Inflammatory macrophage (primary cell): ENCODE measurements around the gene ZNF566.
A peak's percentile ranks its signal among the peaks of the same experiment; 100 is the strongest.

Source experiments
- DNase-seq, 2 donors: peaks; one replicate each; pipeline ENCODE4 v3.0.0-alpha.2; 2020 to 2022

ZNF566 gene

DNA sequence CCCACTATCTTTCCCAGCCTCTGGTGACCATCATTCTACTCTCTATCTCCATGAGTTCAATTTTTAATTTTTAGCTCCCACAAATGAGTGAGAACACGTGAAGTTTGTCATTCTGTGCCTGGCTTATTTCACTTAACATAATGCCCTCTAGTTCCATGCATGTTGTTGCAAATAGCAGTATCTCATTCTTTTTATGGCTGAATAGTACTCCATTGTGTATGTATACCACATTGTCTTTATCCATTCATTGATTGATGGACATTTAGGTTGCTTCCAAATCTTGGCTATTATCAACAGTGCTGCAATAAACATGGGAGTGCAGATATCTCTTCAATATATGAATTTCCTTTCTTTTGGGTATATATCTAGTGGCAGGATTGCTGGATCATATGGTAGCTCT, 48.0 kb downstream of the ZNF566 start:
- no peak for DNase-seq

- DNase-seq = no peak
These were observed 52.8 kb downstream of the ZNF566 start for GRCh38 chr19:36436531-36436930.

- DNase-seq = no peak
These were observed 65.4 kb downstream of the ZNF566 start for GRCh38 chr19:36423925-36424324.

DNA sequence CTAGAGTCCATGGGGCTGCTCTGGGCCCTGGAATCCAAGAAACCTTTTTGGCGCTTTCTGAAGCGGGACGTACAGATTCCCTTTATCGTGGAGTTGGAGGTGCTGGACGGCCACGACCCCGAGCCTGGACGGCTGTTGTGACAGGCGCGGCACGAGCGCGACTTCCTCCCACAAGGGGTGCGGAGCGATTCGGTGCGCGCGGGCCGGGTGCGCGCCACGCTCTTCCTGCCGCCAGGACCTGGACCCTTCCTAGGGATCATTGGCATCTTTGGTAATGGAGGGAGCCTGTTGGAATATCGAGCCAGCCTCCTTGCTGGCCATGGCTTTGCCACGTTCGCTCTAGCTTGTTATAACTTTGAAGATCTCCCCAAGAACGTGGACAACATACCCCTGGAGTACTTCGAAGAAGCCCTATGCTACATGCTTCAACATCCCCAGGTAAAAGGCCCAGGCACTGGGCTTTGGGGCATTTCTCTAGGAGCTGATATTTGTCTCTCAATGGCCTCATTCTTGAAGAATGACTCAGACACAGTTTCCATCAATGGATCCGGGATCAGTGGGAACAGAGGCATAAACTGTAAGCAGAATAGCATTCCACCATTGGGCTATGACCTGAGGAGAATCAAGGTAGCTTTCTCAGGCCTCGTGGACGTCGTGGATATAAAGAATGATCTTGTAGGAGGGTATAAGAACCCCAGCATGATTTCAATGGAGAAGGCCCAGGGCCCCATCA, 67.4 kb downstream of the ZNF566 start:
- no peak for DNase-seq

DNA sequence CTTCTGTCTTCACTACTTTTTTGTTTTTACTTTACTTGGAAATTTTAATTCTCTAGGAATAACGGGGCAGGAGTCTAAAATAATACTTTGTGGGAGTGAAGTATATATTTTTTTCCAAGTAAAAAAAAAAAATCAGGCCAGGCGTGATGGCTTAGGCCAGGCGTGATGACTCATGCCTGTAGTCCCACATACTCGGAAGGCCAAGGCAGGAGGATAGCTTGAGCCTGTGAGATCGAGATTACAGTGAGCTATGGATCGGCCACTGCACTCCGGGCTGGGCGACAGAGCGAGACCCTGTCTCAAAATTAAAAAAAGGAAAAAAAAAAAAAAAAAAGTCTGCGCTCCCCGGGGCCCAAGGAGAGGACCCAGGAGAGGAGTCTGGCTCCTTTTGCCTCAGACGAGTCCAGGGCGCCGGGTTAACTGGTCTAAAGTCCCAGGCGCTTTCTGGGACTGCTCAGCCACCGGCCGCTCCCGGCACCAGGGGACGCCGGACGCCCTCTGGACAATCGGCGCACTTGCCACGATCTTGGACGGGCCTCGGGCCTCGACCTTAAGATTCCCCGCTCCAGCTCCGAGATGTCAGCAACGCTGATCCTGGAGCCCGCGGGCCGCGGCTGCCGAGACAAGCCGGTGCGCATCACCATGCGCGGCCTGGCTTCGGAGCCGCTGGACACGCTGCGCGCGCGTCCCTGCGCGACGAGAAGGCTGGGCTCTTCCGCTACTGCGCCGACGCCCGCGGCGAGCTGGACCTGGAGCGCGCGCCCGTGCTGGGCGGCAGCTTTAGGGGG, 68.2 kb downstream of the ZNF566 start:
- DNase-seq = peak in 1 of 2 donors; percentile 26

DNA sequence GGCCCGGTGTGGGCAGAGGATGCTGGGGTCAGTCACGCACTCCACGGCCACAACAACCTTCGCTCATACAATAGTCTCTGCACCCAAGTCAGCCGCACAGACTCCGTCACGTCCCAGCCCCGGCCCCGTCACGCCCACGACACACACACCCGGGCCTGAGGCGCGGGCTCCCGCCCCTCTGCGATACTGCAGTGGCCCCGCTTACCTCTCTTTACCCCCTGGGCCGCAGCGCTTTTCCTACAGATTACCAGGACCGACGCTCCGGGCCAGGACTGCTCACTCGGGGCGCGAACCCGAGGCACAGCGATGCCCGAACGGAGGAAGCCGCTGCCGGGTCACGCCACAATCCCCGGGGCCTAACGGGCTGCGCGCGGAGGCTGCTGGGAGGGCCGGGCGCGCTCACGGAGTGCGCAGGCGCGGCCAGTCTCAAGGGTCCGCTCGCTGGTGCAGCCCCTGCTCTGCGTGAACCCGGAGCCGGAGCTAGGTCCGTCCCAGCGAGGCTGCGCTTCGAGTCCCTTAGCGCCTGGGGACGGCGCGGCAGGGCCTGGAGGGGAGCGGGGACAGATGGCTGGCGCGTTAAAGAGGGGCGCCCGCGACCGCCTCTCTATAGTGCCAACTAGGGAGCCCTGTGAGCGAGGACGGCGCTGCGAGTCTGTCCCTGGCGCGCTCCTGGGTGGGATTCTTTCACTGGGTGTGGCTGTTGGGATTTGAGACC, 70.9 kb downstream of the ZNF566 start, which contains the start of gene ZFP82:
Gene ZFP82 (minus strand): TSS at position 358 of the 715 bp plus-strand sequence. CDS start 8,855 bp downstream, outside the sequence.
- peak; percentile 68 to 82 for DNase-seq

GRCh38 chr19:36417752-36418286, 71.5 kb downstream of the ZNF566 start:
- DNase-seq = no peak

- DNase-seq = no peak
These were observed 79.5 kb downstream of the ZNF566 start for GRCh38 chr19:36409841-36410240.

DNA sequence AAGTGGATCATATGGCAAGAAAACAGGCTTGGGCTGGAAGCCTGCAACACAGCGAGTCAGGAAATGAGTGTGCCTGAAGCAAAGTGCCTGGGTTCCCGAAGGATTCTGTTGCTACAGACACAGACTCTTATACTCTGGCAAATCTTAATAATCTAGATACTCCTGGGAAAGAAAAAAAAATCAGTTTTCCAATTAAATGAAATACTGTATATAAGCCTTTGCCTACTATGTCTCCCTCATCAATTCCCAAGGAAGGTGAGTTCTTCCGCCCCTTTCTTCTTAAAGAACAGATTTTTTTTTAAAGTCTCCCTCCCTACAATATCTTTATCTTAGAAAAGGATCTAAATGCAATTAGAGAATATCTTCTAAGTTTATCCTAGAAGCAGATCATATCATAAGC, 81.3 kb downstream of the ZNF566 start:
- no peak for DNase-seq

DNA sequence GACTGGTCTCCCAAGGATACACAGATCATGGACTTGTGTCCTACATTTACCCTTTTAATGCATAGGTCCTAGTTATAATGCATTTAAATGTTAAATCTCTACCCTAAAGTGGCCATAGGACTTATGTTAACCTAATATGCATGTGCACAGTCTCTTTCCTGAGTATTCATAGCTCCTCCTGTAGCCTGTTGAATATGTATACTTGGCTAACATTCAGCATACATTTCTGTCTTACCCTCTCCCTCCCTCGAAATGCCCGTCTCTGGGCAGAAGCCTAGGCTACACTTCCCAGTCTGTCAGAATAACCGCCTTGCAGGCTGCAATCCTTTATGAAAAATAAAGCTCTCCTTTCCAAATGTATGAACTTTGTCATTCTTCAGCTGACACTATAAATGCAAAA, 84.9 kb downstream of the ZNF566 start:
- no peak for DNase-seq

GRCh38 chr19:36401475-36401874, 87.9 kb downstream of the ZNF566 start:
- no peak for DNase-seq

GRCh38 chr19:36398571-36398970, 90.8 kb downstream of the ZNF566 start:
- peak; percentile 74 to 85 for DNase-seq
